Measurements from ENCODE around the gene U2AF2.

Gene U2AF2

DNA sequence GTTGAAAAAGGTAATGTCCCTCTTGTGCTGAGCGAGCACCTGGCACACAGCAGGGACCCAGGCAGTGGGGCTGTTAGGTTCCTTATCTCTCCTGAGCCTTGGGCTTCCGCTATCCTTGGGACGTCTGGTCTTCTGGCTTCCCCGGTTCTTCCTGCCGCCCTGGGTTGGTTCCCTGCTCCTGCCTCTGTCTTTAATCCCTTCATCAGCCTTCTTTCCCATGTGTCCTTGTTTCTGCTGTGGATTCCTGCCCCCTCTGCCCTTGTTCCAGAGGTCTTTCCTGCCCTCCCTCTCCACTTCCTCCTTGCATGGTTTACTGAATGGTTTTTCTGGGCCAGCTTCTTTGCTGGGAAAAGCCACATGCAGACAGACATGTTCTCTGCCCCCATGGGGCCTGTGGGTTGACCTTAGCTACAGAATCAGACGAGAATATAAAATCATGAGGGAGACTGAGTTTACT, 22.8 kb downstream of the U2AF2 start:
- DNase-seq: no peak

DNA sequence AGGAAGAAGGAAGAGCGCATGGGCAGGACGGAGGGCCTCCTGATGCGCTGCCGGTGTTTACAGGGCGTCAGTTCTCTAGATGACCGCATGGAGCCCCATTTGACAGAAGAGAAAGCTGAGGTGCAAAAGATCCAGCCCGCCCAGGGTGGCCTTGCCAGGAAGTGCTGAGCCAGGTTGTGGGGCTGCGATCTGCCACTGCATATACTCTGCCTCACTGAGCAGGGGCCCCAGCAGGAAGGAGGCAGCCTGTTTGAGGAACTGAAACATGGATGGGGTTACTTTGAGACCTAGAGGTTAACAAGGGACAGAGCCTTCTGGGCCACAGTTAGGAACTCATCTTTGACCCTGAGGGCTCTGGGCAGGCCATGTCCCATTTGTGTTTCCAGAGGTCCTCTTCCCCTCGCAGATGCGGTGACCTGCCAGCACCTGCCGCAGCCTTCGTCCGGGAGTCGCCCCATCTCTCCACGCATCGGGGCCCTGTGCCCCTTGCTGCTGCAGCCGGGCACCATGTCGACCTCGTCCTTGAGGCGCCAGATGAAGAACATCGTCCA, 23.4 kb downstream of the U2AF2 start:
- DNase-seq: no peak

GRCh38 chr19:55679343-55680257, 24.8 kb downstream of the U2AF2 start:
- DNase-seq: no peak

DNA sequence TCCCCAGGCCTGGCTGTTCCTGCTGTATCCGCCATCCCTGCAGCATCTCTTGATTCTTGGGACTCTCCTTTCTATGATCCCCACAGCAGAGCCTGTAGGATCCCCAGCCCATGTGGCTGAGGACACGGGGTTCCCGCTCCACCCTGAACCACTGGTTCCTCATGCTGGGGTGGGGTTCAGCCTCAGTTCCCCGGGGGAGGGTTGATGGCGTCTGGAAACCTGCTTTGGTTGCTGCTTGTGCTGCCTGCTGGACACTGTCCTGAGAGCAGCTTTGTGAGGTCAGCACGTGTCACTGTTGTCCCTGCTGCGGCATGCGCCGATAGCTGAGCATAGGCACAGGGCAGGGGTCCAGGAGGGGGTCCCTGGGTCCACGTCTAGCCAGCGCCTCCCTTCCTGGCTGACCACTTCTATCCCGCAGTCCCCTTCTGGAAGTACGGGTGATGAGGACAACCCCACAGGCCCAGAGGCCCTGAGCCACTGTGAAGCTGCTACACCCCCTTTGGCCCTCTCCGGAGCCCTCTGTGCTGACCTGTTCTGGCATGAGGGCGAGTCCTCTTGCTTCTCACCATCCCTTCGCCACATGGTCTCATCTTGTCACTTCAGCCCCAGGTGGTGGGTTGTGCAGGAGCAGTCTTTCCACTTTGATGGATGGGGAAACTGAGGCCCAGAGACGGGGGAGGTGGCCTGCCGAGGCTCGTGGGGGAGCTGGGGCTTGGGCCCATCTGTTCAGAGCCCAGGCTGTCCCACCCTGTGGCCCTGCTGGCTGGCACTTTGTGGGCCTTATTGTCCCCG, 25.7 kb downstream of the U2AF2 start:
- no peak for DNase-seq

DNA sequence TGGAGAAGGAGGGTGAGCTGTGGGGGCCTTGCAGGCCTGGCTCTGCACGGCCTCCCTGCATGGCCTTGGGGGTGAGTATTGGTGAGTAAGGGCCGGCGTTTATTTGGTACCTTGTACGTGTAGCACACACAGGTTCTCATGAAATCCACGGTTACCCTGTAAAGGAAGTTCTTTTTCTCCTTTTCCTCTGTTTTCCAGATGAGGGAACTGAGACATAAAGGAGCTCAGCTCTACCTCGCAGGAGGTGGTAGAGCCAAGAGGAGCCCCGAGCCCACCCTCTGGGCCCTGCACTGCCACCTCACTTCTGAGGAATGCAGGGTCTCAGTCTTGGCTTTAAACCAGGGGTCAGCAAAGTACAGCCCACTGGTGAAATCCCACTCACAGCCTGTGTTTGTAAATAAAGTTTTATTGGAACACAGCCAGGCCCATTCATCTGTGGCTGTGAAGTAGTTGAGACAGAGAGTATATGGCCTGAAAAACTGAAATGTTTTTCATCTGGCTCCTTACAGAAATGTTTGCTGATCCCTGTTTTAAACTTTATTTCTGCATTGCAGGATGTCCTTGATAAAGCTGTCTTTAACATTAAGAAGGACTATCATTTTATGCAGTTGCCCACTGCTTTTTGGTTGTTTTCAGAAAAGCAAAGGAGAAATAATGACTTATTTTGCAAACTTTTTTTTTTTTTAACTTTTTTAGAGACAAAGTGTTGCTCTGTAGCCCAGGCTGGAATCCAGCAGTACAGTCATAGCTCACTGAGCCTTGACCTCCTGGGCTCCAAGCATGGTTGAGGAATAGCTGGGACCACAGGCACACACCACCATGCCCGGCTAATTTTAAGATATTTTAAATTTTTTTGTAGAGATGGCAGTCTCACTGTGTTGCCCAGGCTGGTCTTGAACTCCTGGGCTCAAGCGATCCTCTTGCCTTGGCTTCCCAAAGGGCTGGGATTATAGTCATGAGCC, 26.6 kb downstream of the U2AF2 start:
- DNase-seq: no peak

DNA sequence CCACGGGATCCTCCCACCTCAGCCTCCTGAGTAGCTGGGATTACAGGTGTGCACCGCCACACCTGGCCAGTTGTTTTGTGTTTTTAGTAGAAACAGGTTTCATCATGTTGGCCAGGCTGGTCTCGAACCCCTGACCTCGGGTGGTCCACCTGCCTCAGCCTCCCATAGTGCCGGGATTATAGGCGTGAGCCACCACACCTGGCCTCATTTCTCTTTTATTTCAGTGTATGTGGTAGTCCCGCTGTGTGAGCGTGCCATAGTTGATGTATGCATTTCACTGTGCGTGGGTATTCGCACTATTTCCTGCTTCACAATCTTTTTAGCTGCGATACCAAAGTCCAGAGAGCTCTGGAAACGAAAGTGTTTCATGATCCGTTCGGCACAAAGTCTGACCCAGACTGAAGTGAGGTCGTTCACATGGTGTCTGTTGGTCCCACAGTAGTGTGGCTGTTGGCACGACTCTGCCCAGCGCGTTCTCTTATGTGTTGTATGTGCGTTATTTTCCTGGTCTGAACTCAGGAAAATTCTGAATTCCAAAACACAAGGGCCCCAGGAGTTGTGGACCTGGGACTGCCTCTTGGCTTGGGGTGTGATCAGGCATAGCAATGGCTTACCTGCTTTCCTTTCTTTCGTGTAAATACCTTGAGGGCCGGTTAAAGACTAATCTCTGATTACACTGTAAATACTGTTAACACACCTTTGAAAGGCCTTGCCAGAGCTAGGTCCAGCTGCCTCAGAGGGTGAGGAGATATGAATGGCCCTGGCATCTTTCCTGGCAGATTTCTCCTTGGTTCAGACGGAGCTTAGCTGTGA, 28.8 kb downstream of the U2AF2 start:
- DNase-seq: no peak

- DNase-seq: no peak
Measured at GRCh38 chr19:55684946-55685681, 30.3 kb downstream of the U2AF2 start.

GRCh38 chr19:55685776-55686175, 30.9 kb downstream of the U2AF2 start:
- DNase-seq: no peak

GRCh38 chr19:55686311-55687050, 31.6 kb downstream of the U2AF2 start:
- no peak for DNase-seq

DNA sequence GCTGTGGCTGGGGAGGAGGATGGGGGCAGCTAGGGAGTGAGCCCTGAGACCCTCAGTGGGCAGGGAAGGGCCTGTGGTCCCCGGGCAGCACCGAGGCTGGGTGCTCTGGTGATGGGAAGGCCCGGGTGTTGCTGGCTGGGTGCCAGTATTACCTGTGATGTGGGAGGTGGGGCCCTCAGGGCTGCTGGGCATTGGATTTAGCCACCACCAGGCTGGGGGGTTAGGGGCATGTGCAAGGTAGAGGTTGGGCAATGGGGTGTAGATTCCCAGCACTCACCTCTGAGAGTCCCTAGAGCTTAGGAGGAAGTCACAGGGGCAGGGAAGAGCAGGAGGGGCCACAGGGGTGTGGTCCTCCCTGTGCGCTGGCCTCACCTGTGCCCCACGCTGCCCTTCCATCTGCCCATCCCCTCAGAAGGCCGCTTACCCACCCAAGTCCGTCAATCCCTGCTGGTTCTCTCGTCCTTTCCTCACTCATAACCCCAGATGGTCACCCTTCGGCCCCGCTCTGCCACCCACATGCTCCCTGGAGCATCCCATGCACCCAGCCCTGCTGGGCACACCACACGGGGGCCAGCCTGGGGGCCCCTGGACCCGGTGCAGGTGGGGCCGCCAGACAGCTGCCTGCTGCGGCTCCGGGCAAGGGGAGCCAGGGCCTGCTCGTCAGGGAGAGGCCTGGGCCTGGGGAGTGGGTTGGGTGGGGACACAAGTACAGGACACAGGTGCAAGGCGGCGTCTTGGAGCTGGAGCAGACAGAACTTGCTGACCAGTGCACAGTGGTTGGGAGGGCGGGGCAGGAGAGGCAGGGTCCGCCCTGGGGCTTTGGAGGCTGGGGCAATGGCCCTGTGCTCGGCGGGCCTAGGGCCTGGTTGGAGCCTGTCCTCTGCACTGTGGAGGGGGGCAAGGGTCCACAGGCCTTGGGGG, 32.7 kb downstream of the U2AF2 start:
- DNase-seq: no peak

GRCh38 chr19:55688422-55689218, 33.8 kb downstream of the U2AF2 start:
- no peak for DNase-seq

- DNase-seq: no peak
Measured at GRCh38 chr19:55689411-55690108, 34.7 kb downstream of the U2AF2 start.

DNA sequence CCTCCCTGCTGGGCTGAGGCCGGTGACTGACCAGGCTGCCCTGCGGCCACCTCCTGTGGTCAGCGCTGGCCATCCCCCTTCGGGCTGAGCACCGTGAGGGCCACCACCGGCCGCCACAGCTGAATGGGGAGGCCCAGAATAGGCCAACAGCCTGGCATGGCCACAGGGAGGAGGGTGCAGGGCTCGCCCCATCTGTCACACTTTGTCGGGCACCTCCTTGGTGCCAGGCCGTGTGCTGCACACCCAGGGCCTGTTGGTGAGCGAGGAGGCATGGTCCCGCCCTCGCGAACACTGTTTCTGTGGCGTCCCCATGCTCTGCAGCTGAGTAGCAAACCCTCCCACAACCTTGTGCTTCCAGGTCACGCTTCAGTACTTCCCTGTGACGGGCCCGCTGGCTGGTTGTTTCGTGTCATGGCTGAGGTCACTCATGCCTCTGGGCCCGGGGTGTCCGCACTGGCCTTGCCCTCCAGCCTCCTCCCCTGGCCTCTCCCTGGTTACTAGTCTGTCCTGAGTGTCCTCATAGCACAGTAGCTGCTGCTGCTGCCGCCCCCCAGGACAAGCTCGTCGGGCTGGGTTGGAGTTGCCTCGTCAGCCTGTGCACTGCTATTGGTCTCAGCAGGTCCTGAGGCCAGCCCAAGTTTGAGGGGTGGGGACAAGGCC, 35.4 kb downstream of the U2AF2 start:
- no peak for DNase-seq

DNA sequence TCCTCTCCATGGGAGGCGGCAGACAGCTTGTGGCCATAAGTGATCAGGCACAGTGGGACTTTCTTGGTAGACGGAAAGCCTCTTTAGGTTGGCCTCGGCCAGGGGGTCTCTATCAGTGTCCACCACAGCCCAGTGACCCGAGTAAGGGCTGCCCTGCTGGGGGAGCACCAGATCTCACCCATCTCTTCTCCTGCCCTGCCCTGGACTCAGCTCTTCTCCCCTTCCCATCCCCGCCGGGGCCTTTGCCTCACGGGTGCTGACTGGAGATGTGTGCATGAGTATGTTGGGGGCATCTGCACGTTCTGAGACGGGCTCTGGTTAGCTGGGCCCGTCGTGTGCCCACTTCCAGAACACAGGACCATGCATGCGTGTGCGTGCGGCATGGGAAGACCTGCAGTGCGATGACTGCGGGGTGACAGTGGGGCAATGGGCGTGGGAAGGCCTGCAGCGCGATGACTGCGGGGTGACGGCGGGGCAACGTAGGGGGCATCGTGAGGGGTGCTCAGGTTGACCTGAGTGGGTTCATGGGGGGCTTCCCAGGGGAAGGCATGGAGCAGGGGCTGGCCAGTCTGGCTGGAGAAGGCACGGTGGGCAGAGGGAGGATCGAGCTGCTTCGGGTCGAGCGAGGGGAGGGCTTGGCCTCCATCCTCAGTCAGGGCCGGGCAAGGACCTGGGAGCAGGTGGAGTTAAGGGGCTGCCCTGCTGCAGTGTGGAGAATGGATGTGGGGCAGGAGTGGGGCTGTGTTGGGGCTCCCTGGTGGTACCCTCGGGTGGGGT, 36.1 kb downstream of the U2AF2 start:
- DNase-seq: no peak

GRCh38 chr19:55691561-55692481, 37.0 kb downstream of the U2AF2 start:
- no peak for DNase-seq

Data from NCI-H345 (cell line).